Nucleus accumbens (tissue), 56 donors: ENCODE results near the gene RAC2.
A peak's percentile ranks its signal among the peaks of the same experiment; 100 is the strongest.

Experiments used
- DNase-seq, 56 donors: peaks; one replicate each; lab custom pipeline; 2025; lab: John Stamatoyannopoulos, UW

RAC2 gene

DNA sequence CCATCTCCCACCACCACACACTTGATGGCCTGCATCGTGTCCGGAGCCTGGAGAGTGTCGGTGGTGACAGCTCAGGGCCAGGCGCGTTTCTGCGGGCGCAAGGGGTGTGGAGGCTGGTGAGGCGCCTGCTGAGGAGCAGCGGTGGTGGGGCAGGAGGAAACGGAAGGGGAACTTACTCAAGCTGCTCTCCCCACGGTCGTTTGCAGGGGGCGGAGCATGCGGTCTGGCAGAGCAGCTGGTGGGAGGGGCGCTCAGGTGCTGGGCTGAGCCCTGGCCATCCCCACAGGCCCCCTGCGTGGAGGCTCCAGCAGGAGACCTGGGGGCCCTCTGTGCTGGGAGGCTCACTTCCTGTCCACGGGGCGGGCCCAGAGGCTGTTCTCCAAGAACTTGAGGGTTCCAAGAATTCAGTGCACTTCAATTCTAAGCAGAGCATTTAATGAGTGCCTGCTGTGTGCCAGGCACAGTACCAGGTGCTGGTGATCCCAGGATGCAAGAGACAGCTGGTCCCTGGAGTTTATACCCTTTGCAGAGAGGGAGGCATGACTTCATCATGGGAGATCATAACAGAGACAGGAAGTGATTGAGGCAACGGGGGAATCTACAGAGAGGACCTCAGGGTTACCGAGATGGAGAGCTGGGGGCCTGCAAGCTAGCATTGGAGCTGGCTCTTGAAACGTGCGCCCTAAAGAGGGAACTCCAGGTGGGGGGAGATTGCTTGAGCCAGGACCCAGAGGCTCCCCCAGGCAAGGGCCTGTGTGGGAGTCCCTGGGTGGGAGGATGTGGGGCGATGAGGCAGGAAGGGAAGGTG, at the start of gene RAC2:
Gene RAC2 (minus strand): TSS at position 156 of the 808 bp plus-strand sequence. CDS start 121 bp downstream, at position 35.
- DNase-seq = peak in 12 of 56 donors; percentile 5 to 30 (median 12)

DNA sequence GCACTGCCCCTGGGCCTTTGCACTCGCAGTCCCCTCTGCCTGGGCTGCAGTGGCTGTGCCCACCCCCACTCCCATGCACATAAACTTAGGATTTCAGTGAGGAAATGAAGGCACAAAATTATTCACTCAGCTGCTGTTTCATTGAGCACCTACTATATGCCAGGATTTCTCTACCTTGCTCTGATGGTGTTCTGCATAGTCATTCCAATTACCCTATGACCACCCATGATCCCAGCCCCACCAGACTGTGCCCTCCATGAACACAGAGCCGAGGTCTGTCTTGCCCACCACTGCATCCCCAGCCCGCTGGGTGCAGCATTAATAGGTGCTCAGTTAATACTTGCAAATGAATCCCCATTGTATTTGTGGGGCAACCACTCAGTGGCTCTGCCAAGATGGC, 49.1 kb upstream of the RAC2 start:
- DNase-seq = no peak

DNA sequence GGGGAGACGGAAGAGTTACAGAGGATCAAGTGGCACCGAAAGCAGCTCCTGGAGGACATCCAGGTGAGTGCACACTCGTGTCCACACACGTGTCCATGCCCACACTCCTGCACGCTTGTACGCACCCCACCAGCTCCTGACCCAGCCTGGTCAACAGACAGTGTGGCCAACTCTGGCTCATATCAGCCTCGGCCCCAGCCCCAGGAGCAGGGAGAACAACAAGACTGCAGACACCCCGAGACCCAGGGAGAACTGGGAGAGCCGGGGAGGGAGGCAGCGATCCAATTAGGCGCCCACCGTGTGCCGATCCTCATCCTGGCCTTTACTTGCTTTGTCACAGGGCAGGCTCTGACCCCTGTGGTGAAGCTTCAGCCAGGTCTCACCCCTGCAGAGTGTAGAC, 48.6 kb upstream of the RAC2 start:
- DNase-seq = no peak

DNA sequence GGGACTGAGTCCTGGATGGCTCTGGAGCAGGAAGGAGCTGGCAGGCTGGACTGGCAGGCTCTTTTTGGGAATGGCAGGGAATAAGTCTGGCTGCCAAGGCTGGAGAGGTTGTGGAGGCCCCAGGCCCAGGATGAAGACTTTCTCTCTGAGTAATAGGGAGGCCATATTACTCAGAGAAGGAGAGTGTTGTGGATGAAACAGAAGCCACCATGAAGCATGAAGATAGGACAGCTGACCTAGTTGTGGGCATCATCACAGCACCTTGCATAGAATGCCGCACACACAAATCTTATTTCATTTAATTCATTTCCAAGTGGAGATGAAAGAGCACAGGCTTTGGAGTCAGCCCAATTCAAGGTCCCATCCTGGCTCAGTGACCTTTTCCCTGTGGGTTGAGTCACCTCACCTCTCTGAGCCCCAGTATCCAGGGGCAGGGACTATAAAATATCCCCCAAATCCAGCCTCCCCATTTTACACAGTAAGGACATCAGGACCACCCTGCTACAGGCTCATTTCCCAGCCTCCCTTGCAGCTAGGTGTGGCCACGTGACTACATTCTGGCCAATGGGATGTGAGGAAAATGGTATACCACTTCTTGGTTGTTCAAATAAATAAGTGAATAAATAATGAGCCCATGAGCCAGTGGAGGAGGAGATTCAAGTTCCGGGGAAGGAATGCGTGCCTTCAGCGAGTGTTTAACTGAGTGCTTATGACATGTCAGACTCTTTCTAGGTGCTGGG, 47.7 kb upstream of the RAC2 start:
- DNase-seq = no peak

DNA sequence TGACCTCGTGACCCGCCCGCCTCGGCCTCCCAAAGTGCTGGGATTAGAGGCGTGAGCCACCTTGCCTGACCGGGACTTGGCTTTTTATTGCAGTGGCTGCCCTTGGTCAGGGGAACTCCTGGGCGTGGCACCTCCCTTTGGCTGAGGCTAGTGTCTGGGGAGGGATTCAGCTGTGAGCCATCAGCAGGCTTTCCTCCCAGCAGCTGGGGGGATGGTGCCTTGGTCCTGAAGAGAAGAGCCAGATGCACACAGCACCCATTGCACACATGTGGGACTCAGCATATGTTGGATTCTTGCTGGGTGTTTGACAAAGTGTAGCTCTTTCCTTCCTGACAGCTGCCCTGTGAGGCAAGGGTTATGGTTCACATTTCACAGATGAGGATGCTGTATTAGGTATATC, 46.7 kb upstream of the RAC2 start:
- no peak for DNase-seq

DNA sequence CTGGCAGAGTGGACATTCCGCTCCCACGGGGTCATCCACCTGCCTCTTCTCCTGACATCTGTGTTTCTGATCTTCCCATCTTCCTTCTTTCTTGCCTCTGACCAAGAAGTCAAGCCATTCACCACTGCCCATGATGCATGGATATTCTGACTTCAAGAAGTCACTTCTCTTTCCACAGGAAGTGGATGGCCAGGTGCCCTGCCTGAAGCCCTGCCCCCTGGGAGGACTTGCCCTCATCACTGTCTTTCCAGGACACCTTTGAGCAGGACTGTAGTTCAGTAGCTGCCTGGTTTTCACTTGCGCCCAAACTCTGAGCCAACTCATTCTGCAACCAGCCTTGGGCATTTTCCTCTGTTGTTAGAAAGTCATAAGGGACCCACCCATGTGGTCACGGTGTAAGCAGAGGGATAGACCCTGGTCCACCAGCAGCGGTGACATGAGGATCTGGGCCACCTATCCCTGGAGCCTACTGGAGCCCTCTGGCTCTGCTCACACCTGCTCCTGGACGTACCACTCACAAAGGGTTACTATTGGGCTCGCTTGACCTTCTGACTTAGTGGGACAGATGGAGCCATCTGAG, 45.2 kb upstream of the RAC2 start:
- no peak for DNase-seq

DNA sequence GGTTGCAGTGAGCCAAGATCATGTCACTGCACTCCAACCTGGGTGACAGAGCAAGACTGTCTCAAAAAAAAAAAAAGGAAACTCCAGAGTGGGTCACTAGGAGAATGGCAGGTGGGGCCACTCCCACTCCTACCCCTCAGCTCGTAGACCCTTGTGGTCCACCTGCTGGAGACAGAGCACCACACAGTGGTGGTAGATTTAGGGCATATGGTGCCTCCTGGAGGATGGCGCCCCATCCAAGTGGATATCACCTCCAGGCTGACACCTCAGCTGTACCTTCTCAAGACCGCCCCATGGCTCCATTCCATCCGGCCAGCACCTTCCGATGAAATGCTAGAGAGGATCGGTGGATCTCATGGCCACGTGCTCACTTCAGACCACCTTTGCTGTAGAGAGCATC, 44.5 kb upstream of the RAC2 start:
- DNase-seq = no peak

DNA sequence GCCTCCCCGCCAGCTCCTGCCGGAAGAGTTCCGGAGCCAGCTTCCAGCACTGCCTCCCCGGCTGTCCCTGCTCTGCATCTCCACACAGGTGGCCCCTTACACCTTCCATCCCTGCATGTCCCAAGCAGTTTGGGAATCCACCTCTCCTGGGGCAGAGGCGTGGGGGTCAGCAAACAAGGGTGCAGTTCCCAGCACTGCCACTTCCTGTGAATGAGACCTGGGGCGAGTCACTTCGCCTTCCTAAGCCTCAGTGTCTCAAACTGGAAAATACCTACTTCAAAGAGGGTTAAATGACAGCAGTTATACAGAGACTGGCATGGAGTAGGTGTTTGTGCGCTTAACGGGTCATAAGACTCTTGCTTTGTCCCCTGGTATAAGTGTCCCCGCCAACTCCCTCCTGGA, 43.5 kb upstream of the RAC2 start:
- no peak for DNase-seq

DNA sequence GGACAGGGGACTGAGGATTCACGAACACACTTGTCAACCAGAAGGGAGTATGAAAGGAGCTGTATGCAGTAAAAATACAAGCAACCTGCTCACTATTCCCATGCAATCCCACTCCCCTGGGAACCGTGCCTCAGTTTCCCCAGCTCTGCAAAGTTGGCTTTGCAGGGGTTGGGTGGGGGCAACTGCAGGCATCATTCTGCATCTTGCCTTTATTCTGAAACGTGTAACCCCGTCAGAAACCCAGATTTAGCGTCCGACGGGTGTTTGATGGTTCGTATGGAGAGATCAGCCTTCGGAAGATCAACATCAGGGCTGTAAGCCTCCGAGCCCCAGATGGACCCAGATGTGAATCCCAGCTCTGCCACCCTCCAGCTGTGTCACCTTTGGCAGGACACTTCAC, 41.9 kb upstream of the RAC2 start:
- DNase-seq = no peak

DNA sequence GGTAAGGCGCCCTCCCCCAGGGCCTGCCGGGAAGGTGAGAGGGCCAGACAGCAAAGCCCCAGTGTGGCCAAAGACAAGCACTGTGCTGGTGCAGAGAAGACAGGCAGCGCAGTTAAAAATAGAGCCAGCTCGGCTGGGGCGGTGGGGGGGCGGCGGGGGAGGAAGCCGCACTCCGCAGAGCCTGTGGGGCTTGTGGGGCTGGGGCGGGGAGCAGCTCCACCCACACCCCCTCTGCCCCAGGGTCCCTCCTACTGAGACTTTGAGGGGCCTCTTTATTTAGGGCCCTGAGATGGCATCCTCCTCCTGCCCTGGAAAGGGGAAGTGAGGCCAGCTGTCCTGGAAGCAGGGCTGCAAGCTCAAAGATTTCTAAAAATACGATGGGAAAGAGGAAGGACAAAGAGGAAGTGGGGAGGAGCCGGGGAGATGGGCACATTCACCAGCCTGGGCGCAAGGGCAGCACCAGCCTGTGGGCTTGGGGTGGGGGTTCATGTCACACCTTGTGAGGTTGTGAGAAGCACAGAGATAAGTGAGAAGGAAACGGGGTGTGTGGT, 40.8 kb upstream of the RAC2 start:
- DNase-seq = peak in 33 of 56 donors; percentile 9 to 56 (median 27)

DNA sequence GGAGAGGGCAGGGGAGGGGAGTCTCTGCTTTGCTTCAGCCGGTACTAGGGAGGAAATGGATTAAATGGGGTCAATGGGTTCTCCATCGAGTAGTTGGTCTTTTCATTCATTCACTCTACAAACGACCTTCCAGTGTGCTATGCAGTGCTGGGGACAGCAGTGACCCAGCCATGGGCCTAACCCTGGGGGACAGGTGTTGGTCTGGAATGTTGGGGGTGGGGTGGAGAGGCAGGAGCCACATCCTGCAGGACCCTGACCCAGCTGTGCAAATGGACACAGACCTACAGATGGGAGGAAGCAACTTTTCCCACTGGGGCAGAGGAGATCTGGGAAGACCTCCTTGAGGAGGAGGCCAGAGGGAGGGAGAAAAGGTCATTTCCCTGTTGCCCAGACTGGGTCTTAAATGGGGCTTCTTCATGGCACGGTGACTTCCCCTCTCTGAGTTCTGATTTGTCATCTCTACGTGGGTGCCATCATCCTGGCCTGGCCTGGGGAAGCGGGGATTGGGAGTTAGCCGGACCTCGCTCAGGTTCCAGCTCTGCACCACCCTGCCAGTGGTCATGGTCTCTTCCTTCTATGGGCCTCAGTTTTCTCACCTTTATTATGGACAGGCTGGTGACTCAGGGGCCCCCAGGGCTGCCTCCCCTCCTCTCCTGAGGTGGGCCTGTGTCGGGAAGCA, 40.2 kb upstream of the RAC2 start:
- no peak for DNase-seq

DNA sequence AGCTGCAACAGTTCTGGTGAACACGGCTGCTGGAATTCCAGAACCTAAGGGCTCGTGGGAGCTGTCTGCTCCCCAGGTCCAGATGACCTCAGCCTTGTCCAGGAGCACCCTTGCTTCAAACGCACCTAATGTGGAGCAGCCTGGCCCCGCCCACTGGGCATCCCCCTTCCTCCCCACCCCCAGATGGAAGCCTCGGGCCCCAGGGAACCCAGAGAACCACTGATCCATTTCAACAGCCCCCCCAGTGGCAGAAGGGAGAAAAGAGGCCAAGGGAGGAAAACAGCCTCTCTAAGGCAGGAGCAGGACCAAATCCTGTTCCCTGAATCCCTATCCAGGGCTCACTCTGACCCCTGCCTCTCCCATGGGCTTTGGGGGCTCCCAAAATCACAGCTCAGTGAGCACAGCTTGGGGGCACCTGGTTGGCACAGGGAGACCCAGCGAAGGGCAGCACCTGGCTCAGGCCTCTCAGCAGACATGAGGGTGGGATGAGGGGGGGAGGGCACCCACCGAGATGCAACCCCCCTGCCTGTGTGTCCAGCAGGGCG, 39.4 kb upstream of the RAC2 start:
- DNase-seq = peak in 3 of 56 donors; percentile 3 to 10 (median 7)

DNA sequence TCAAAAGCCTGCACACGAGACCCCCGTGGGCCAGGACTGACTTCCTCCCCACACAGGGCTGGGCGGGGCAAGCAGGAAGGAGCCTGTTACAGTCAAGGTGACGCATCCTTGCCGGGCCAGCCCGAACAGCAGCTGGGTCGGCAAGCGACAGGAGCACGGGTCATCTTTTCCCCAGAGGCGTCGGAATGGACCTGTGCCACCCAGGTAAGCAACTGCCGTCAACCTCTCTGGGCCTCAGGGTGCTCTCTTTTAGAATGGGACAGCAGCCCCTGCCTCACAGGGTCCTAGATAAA, 38.3 kb upstream of the RAC2 start, which contains the start of gene CYTH4:
Gene CYTH4 (plus strand): TSS at position 124 of the 293 bp plus-strand sequence. CDS start 62 bp downstream, at position 186.
- peak in 7 of 56 donors; percentile 4 to 31 (median 16) for DNase-seq

DNA sequence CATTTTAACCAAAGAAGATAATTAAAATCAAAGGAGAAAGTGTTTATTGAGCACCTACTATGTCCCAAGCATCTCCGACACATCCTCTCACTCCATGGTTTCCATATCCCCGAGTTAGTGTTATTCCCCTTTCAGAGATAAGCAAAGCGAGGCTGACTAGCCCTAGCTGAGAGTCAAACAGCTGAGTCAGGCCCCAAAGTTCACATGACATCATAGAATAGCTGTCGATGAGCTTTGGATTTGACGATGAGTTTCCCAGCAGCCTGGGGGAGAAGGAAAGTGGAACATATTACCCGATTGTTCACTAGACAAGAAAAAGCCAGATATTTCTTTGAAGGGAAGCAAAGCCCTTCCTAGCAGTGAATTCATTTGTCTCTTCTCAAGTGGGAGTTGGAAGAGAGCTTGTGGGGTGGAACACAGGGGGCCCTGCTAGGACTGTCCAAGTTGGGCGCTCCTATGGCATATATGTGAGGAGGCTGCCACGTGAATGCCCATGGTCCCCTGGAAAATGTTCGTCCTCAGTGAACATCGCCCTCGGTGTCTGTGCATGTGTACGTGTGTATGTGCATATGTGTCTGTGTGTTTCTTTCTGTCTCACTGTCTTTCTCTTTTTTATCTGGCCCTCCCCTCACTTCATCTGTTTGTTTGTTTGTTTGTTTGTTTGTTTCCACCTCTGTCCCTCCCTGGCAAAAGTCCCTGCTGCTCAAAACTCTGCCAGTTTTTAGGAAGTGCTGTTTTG, 37.7 kb upstream of the RAC2 start:
- no peak for DNase-seq

DNA sequence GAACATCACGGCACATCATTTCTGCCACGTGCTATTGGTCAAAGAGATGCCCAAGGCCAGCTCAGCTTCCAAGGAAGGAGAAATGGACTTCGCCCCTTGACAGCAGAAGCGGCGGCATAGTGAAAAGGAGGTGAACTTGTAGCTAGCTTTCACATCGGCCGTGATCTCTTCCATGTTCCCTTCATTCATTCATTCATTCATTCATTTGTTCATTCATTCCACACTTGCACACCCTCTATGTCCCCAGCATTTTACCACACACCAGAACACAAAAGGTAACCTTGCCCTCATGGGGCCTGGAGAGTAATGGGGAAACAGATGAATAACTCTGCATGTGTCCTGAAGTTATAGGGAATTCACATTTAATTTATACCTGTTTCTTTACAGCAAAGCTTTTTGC, 37.1 kb upstream of the RAC2 start:
- DNase-seq = no peak

DNA sequence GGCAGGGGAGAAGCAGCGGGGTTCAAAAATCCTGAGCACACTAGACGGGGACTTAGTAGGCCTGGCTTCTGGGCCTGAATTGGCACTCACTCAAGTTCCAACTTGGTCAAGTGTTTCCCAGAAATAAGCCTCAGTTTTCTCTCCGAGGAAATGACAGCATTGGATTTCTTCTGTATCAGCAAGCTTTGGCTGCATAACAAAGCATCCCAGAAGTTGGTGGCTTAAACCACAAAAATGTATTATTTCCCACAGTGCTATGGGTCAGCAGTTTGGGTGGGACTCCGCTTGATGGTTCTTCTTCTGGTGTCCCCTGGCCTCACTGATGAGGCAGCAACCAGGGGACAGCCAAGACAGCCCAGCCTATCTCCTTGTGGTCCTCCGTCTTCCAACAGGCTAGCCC, 36.6 kb upstream of the RAC2 start:
- no peak for DNase-seq

DNA sequence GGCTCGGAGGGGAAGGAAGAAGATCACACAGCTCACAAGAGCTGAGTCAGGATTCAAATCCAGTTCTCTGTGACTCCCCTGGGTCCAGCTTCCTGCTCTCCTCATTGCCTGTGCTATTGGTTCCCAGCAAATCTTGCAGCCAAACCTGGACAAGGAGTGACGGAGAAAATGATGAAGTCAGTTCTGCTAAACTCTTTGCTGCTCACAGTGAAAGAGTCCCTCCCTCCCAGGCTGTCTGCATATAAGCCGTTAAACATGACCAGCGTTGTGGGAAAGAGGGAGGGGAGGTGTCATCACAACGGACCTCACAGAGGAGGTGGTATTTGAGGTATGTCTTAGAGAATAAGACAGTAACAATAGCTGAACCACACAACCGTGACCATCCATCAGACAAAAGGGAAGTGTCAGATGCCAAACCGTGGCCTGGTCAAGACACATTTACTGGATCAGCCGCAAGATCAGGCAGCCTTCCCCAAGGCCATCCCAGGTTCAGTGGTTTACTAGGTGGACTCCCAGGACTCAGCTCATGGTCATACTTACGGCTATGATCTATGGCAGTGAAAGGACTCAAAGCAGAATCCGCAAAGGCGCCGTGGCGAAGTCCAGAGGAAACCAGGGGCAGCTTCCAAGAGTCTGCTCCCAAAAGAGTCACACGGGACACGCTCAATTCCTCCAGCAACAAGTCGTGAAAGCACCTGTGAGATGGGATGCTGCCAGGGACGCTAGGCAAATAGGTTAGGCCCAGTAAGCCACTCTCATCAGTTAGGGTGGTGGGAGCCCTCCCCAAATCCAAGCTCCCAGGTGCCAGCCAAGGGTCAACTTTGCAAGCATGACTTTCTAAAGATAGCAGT, 35.5 kb upstream of the RAC2 start:
- no peak for DNase-seq

DNA sequence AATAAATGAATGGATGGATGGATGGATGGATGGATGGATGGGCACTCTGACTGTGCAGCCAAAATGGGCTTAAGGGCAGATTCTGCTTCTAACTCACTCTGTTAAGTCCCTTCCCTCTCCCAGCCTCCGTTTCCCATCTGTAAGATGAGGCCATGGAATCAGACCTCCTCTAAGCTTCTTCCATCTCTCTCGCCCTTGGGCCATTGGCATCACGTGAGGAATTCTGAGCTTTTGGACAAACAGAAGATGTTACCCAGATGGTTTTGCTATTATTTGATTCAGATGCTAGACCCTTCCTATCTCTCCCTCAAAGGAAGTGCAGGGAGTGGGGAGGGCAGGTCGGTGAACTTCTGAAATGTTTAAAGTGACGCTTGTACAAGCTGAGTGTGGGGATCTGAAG, 34.2 kb upstream of the RAC2 start:
- DNase-seq = no peak

DNA sequence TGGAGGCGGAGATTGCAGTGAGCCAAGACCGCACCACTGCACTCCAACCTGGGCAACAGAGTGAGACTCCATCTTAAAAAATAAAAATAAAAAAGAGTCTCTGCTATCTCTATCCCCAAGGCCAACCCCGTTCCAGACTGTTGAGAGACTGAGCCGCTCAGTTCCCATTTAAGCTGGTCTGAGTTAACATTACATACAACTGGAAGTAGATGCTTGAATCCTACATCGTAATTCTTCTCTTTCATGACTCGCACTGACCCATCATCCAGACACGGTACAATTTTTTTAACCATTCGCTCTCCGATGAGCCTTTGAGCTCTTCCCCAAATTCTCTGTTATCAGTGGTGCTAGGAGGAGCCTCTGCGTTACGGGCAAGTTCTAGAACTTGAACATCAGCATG, 33.3 kb upstream of the RAC2 start:
- no peak for DNase-seq
